Fibroblast of the aortic adventitia (primary cell): ENCODE results near the gene HRH2. TPM values are rescaled to one million over a fixed set of nuclear protein-coding genes. Genes with fewer than 3 reads are reported as not detected.

Experiments
- DNase-seq: peaks from one replicate; pipeline ENCODE4 v3.0.0-alpha.2; 2010; ENCODE audit warnings: low read depth
- H3K4me3 ChIP-seq: 2 replicates; pipeline ENCODE4 v1.5.1; 2011; ENCODE audit warnings: low read depth, mild to moderate bottlenecking, control low read depth, low read length, moderate library complexity
- CTCF ChIP-seq: IDR thresholded peaks from 2 replicates; pipeline ENCODE4 v1.5.1; 2011; ENCODE audit warnings: mild to moderate bottlenecking, low read length, control low read depth, inconsistent platforms; ENCODE audit not compliant: insufficient read depth
- total RNA-seq: library from RNA; depleted of rRNA; stranded (reverse); fragments of >200 nt; gene quantifications from 2 replicates; pipeline ENCODE4 v1.2.3, GENCODE V29; 2012; ENCODE audit warnings: low replicate concordance

Gene HRH2
- total RNA-seq, 1 donor = under 0.01 TPM

- no peak for DNase-seq
- no peak overlapping the region for H3K4me3 ChIP-seq
- no peak for TF ChIP-seq CTCF
Observed at GRCh38 chr5:175746851-175747250, 89.0 kb downstream of the HRH2 start.

- H3K4me3 ChIP-seq = no peak overlapping the region
- DNase-seq = no peak
- no peak for TF ChIP-seq CTCF
Observed at GRCh38 chr5:175747539-175748060, 89.7 kb downstream of the HRH2 start.

GRCh38 chr5:175748650-175749049, 90.8 kb downstream of the HRH2 start:
- no peak for DNase-seq
- TF ChIP-seq CTCF = no peak

GRCh38 chr5:175749591-175749990, 91.7 kb downstream of the HRH2 start:
- H3K4me3 ChIP-seq = no peak overlapping the region
- no peak for TF ChIP-seq CTCF
- no peak for DNase-seq

More at GRCh38 chr5:175748650-175749049, 90.8 kb downstream of the HRH2 start:
- H3K4me3 ChIP-seq = no peak overlapping the region

GRCh38 chr5:175750511-175750931, 92.7 kb downstream of the HRH2 start:
- no peak for DNase-seq
- no peak for TF ChIP-seq CTCF

GRCh38 chr5:175751369-175751768, 93.5 kb downstream of the HRH2 start:
- DNase-seq = no peak
- TF ChIP-seq CTCF = no peak
- no peak overlapping the region for H3K4me3 ChIP-seq

More at GRCh38 chr5:175750511-175750931, 92.7 kb downstream of the HRH2 start:
- H3K4me3 ChIP-seq = no peak overlapping the region
